ENCODE measurements around the gene CHERP.
"Not testable (repeated sequence)": the region's sequence is repeated elsewhere in the genome, so short reads cannot be mapped to it uniquely, and the experiment has no call there.

CHERP gene

DNA sequence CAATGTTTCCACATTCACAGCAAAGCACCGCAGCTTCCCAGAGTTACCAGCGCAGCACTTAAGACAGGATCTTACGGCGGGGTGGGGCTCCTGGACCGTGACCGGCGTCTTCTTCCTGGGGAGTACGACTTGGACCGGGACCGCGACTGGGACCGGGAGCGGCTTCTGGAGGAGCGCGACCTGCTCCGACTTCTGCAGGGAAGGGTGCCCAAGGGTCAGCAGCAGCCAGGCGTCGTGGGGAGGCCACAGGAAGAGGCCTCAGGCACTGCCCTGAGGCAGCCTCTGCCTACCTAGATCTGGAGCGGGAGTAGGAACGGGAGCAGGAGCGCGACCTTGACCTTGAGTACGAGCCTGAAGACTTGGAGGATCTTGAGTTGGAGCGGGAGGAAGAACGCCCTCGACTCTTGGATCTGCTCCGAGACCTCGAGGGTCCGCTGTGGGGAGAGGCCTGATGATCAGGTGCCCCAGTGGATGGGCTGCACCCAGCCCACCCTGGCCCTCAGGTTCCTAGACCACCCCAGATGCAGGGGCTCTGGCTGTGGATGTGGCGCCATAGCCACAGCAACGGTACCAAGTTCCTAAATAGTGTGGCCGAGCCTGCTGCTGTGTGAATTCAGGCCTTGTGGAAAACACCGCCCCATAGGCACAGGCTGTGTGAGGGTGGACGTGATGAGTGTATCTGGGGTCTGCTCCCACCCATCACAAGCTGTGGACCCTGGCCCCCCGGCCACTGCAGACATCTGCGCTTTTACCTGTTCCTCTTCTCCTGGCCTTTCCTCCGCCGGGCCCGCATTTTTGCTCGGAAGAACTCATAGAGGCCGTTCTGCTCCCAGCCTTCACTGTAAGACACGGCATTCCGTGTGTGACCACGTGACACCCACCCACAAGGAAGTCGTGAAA lies 21.9 kb downstream of the CHERP start:
- no peak for DNase-seq (ENCODE audit: low spot score)

GRCh38 chr19:16519230-16519687 lies 23.0 kb downstream of the CHERP start:
- DNase-seq (ENCODE audit: low spot score): no peak

DNA sequence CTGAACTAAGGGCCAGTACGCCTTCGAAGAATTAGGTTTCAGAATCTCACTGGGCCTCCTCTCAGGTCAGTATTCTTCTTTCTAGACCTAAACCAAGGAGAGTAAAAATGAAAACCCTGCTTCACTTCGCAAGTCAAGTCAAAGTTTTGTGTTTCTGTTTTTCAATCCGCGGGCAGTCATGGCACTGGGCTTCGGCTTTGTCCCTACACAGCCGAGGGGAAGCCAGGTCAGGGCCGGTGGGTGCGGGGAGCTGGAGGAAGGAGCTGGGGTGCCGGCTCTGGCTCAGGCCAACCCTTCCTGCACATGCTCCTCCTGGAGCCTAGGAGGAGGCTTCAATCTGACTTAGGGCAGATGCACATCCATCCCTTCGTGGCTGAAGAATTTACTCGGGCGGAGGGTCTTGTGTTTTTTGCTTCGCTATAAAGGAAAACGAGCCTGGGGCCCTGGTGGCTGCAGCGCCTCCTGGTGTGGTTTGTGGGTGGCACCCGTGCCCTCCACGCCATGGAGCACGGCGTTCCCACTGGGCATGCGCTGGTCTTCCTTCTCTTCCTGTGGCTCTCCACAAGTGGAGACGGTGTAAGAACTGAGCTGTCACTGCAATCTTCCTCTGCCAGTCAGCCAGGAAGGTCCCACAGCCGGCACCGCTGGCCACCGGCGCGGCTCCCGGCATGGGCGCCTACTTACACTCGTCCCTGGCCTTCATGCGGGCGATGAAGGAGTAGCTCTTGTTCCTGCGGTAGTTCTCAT lies 23.6 kb downstream of the CHERP start:
- no peak for DNase-seq (ENCODE audit: low spot score)

- no peak for DNase-seq (ENCODE audit: low spot score)
Measured at GRCh38 chr19:16518061-16518460, 24.2 kb downstream of the CHERP start.

- no peak for DNase-seq (ENCODE audit: low spot score)
Measured at GRCh38 chr19:16516923-16517610, 25.2 kb downstream of the CHERP start.

DNA sequence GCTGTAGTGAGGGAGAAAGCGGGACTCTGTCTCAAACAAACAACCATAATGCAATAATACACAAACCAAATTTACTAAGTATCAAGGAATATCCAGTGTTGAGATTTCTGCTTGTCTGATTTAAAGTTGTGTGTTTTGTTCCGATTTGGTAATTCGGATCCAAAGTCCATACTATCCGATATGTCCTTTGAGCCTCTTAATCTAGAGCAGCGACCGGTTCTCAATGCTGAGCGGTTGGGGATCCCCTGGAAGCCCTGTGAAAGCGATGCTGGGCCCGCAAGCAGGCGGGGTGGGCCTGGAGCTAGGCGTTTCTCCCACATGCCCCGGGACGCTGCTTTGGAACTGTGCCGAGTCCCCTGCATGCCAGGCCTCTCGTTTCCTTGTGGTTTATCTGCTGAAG lies 25.9 kb downstream of the CHERP start:
- no peak for DNase-seq (ENCODE audit: low spot score)

GRCh38 chr19:16514383-16515019 lies 27.7 kb downstream of the CHERP start:
- DNase-seq (ENCODE audit: low spot score): peak; percentile 27

DNA sequence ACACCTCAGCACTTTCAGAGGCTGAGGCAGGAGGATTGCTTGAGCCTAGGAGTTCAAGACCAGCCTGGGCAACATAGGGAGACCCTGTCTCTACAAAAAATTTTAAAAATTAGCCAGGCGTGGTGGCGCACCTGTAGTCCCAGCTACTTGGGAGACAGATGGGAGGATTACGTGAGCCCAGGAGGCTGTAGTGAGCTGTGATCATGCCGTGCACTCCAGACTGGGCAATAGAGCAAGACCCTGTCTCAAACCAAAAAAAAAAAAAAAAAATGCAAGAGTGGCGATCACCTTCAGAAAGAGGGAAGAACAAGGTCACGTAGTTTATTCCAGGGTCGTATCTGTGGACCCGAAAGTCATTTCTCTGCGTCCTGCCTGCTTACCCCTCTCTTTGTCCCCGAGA lies 29.6 kb downstream of the CHERP start:
- DNase-seq (ENCODE audit: low spot score): not testable (repeated sequence)

- no peak for DNase-seq (ENCODE audit: low spot score)
Measured at GRCh38 chr19:16509141-16510061, 32.8 kb downstream of the CHERP start.

- DNase-seq (ENCODE audit: low spot score): no peak
Measured at GRCh38 chr19:16508546-16508945, 33.7 kb downstream of the CHERP start.

DNA sequence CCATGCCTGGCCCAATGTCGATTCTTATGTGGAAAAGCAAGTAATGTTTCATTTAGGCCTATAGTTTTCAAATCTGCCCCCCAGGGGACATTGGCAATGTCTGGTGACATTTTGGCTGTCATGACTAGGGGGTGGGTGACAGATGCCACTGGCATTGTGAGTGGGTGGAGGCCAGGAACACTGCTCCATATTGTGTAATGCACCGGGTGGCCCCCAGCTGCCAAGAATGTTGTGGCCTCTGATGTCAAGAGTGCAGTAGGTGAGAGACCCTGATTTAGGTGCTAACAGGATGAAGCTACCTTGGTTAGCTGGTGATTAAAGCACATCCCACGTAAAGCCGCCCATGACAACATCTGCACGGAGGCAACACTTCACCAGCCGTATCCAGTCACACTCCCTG lies 35.3 kb downstream of the CHERP start:
- no peak for DNase-seq (ENCODE audit: low spot score)

DNA sequence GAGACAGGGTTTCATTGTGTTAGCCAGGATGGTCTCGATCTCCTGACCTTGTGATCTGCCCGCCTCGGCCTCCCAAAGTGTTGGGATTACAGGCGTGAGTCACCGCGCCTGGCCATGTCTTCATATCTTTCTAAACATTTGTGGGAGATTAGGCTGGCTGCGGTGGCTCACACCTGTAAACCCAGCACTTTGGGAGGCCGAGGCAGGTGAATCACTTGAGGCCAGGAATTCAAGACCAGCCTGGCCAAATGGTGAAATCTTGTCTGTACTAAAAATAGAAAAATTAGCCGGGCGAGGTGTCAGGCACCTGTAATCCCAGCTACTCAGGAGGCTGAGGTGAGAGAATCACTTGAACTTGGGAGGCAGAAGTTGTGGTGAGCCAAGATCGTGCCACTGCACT lies 36.1 kb downstream of the CHERP start:
- DNase-seq (ENCODE audit: low spot score): not testable (repeated sequence)

GRCh38 chr19:16504271-16504670 lies 38.0 kb downstream of the CHERP start:
- no peak for DNase-seq (ENCODE audit: low spot score)

- DNase-seq (ENCODE audit: low spot score): no peak
Measured at GRCh38 chr19:16497837-16498236, 44.4 kb downstream of the CHERP start.

- no peak for DNase-seq (ENCODE audit: low spot score)
Measured at GRCh38 chr19:16497042-16497441, 45.2 kb downstream of the CHERP start.

GRCh38 chr19:16496613-16496983 lies 45.6 kb downstream of the CHERP start:
- no peak for DNase-seq (ENCODE audit: low spot score)

GRCh38 chr19:16495982-16496612 lies 46.1 kb downstream of the CHERP start, which contains the start of the genes C19orf44 and CALR3:
C19orf44 (plus strand) TSS chr19:16496394; CDS start chr19:16500793, 4,399 bp downstream.
CALR3 (minus strand) TSS chr19:16496167; CDS start chr19:16496129, 38 bp downstream.
- DNase-seq (ENCODE audit: low spot score): peak; percentile 89

DNA sequence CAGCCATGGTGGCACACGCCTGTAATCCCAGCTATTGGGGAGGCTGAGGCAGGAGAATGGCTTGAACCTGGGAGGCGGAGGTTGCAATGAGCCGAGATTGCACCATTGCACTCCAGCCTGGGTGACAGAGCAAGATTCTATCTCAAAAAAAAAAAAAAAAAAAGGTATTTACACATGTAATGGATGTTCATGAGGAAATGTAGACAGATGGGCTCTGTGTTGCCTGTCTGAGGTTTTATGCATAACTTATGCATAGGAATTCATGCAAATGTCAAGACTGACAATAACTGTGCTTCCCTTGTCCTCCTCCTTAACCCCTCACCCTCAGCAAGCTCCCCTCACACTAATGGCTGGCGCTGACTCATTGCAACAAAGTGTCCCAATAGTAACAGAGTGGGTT lies 55.8 kb downstream of the CHERP start:
- DNase-seq (ENCODE audit: low spot score): not testable (repeated sequence)

- DNase-seq (ENCODE audit: low spot score): no peak
Measured at GRCh38 chr19:16482745-16483144, 59.5 kb downstream of the CHERP start.

- DNase-seq (ENCODE audit: low spot score): no peak
Measured at GRCh38 chr19:16477311-16477710, 64.9 kb downstream of the CHERP start.

Measured in HuH-7.5 (cell line).